HepG2 (cell line): ENCODE measurements around the gene PPM1M. TPM values are rescaled to one million over a fixed set of nuclear protein-coding genes. Genes with fewer than 3 reads are reported as not detected.
A peak's percentile ranks its signal among the peaks of the same experiment; 100 is the strongest.

Source experiments
- ATAC-seq: fragments of 200-7000 bp; cut with Tn5 transposase; 3 replicates; pipeline ENCODE4 v1.9.1; 2020; ENCODE audit warnings: mild to moderate bottlenecking, moderate library complexity
- BruUV-seq: library from RNA; stranded (reverse); fragments of 400-500 nt; replicated peaks from 2 replicates; lab custom pipeline; 2021; lab: Mats Ljungman, UMichigan
- CTCF ChIA-PET: fragments of 300-600 bp; formaldehyde crosslinking; extraction: SDS; loops from one replicate; lab custom pipeline; 2021; ENCODE audit warnings: low total read pairs, inconsistent platforms, low intra/inter-chr PET ratio; lab: Yijun Ruan, JAX
- POLR2A ChIA-PET: fragments of 350-600 bp; sonication (Branson Sonifier 250); formaldehyde crosslinking; loops from one replicate; lab custom pipeline; 2020; ENCODE audit warnings: antibody characterized with exemption, inconsistent platforms; lab: Yijun Ruan, JAX
- DNase-seq: peaks from one replicate; pipeline ENCODE4 v3.0.0-alpha.2; 2015; ENCODE audit warnings: low spot score
- FAIRE-seq: peaks from 3 replicates; lab custom pipeline; 2011; peaks lifted over from hg19 to GRCh38; lab: Jason Lieb, UNC
- H2AFZ ChIP-seq: one replicate; pipeline ENCODE4 v1.6.1; 2011; ENCODE audit warnings: low read length, inconsistent platforms
- H3K27ac ChIP-seq: fragments of 300-600 bp; 3 replicates; pipeline ENCODE4 v1.8.0; 2011; ENCODE audit warnings: mixed run types, mild to moderate bottlenecking, mixed read lengths, low read length, inconsistent platforms; ENCODE audit not compliant: insufficient read depth; ENCODE audit errors: extremely low read length
- H3K27me3 ChIP-seq, 2 experiments: fragments of 200-600 bp in 1 of 2; 2 replicates in 1 of 2; 3 replicates in 1 of 2; pipeline versions ENCODE4 v1.6.0 to v1.8.0; 2011; ENCODE audit warnings: low read length in 2 of 2, mild to moderate bottlenecking in 2 of 2, moderate library complexity in 2 of 2, inconsistent platforms in 1 of 2; ENCODE audit not compliant: insufficient read depth in 2 of 2, control insufficient read depth in 1 of 2
- H3K36me3 ChIP-seq, 2 experiments: fragments of 200-600 bp in 1 of 2; replicated peaks in 1 of 2; 2 replicates in 1 of 2; 3 replicates in 1 of 2; pipeline versions ENCODE4 v1.5.1 to v1.8.0; 2011; ENCODE audit warnings: low read length in 2 of 2, inconsistent platforms in 1 of 2; ENCODE audit not compliant: insufficient read depth in 2 of 2, control insufficient read depth in 1 of 2
- H3K4me1 ChIP-seq: 2 replicates; pipeline ENCODE4 v1.5.1; 2012; ENCODE audit warnings: low read length, inconsistent platforms; ENCODE audit not compliant: insufficient read depth
- H3K4me2 ChIP-seq: 2 replicates; pipeline ENCODE4 v1.6.0; 2011; ENCODE audit warnings: low read depth, low read length, inconsistent platforms
- H3K4me3 ChIP-seq, 3 experiments: fragments of 200-600 bp in 1 of 3; sonication (generic), shearing (Covaris generic) in 1 of 3; replicated peaks in 1 of 3; 2 replicates each; pipeline ENCODE4 v1.5.1; 2011 to 2016; ENCODE audit warnings: low read length in 3 of 3, inconsistent platforms in 2 of 3, low read depth in 2 of 3, mild to moderate bottlenecking in 2 of 3, control low read depth in 1 of 3, mixed read lengths in 1 of 3; ENCODE audit not compliant: insufficient read depth in 1 of 3
- H3K79me2 ChIP-seq: one replicate; pipeline ENCODE4 v1.6.1; 2011; ENCODE audit warnings: low read length, inconsistent platforms; ENCODE audit not compliant: insufficient read depth
- H3K9ac ChIP-seq: 2 replicates; pipeline ENCODE4 v1.6.0; 2011; ENCODE audit warnings: mild to moderate bottlenecking, low read depth, low read length, inconsistent platforms; ENCODE audit not compliant: insufficient read depth
- H3K9me3 ChIP-seq: 2 replicates; pipeline ENCODE4 v1.5.1; 2012; ENCODE audit warnings: mild to moderate bottlenecking, low read length
- H4K20me1 ChIP-seq: 2 replicates; pipeline ENCODE4 v1.6.0; 2011; ENCODE audit warnings: inconsistent platforms, mild to moderate bottlenecking, low read length, moderate library complexity; ENCODE audit not compliant: insufficient read depth
- AGO2 ChIP-seq: fragments of 200-400 bp; formaldehyde crosslinking; optimal IDR thresholded peaks from 2 replicates; pipeline ENCODE3; 2017; ENCODE audit warnings: mild to moderate bottlenecking, low read depth, low read length, moderate library complexity
- ATM ChIP-seq: fragments of 450-650 bp; IDR thresholded peaks from 2 replicates; pipeline ENCODE4 v1.7.1; 2017; ENCODE audit warnings: mild to moderate bottlenecking, borderline replicate concordance
- FOXO1 ChIP-seq: sonication (generic); formaldehyde crosslinking; IDR thresholded peaks from 2 replicates; pipeline ENCODE4 v1.4.0; 2020; ENCODE audit warnings: missing genetic modification reagents
- GFI1 ChIP-seq: sonication (generic); formaldehyde crosslinking; IDR thresholded peaks from 2 replicates; pipeline ENCODE4 v1.5.0; 2020; ENCODE audit warnings: missing genetic modification reagents, mild to moderate bottlenecking, borderline replicate concordance
- HNRNPL ChIP-seq: fragments of 200-400 bp; formaldehyde crosslinking; IDR thresholded peaks from 2 replicates; pipeline ENCODE4 v1.6.1; 2017; ENCODE audit warnings: mild to moderate bottlenecking, low read depth, low read length
- KDM5A ChIP-seq: fragments of 200-600 bp; sonication (generic); IDR thresholded peaks from 2 replicates; pipeline ENCODE4 v1.7.0; 2018; ENCODE audit warnings: antibody characterized with exemption, mild to moderate bottlenecking, low read length, borderline replicate concordance
- KLF9 ChIP-seq: IDR thresholded peaks from 2 replicates; pipeline ENCODE4 v1.6.1; 2016; ENCODE audit warnings: low read depth
- MLLT10 ChIP-seq: sonication (generic); formaldehyde crosslinking; IDR thresholded peaks from 2 replicates; pipeline ENCODE4 v1.4.0; 2020; ENCODE audit warnings: missing genetic modification reagents
- RBFOX2 ChIP-seq: fragments of 200-400 bp; formaldehyde crosslinking; IDR thresholded peaks from 2 replicates; pipeline ENCODE4 v1.6.1; 2017; ENCODE audit warnings: low read depth, mild to moderate bottlenecking, low read length
- SKI ChIP-seq: fragments of 450-650 bp; IDR thresholded peaks from one replicate; pipeline ENCODE4 v1.6.1; 2018; ENCODE audit warnings: mild to moderate bottlenecking; ENCODE audit not compliant: partially characterized antibody
- SOX5 ChIP-seq: IDR thresholded peaks from 2 replicates; pipeline ENCODE4 v1.6.1; 2016; ENCODE audit warnings: borderline replicate concordance
- ZBTB20 ChIP-seq: sonication (generic); formaldehyde crosslinking; IDR thresholded peaks from 2 replicates; pipeline ENCODE4 v1.8.1; 2023; ENCODE audit warnings: missing genetic modification reagents, low read depth, mild to moderate bottlenecking, borderline replicate concordance
- ZNF558 ChIP-seq: sonication (generic); formaldehyde crosslinking; IDR thresholded peaks from 2 replicates; pipeline ENCODE4 v1.9.0; 2022; ENCODE audit warnings: mild to moderate bottlenecking, missing genetic modification reagents, borderline replicate concordance
- WGBS: methylation state at CpG from one replicate; pipeline ENCODE4 v1.1.6; 2017; ENCODE audit warnings: low lambda C conversion rate; 5-methylcytosine and 5-hydroxymethylcytosine counted together
- in situ Hi-C: cut with HindIII; loops from 2 replicates; pipeline ENCODE4 v1.10.0; 2017; ENCODE audit warnings: low pct_unique_long_range_greater_than_20kb; ENCODE audit not compliant: extremely low pct_ligation_motif_present
- intact Hi-C: fragments of 100-400 bp; cut with micrococcal nuclease; formaldehyde crosslinking; loops from one replicate; pipeline ENCODE4 v1.10.0; 2022; ENCODE audit not compliant: unreplicated experiment
- polyA plus RNA-seq, 8 experiments: library from polyadenylated mRNA; depleted of rRNA in 3 of 8; stranded (reverse) in 7 of 8; unstranded in 1 of 8; fragments of >200 nt; fragmentation: Illumina TruSeq in 4 of 8; extraction: Trizol in 4 of 8; gene quantifications; 2 replicates each; pipeline versions ENCODE4 v1.2.1 to v1.2.3, GENCODE V29; 2011 to 2016; ENCODE audit warnings: low read depth in 4 of 8, missing spikeins in 1 of 8, mixed read lengths in 1 of 8; ENCODE audit not compliant: insufficient read depth in 1 of 8
- total RNA-seq, 5 experiments: library from RNA; depleted of rRNA; stranded (reverse); fragments of >200 nt; fragmentation: Illumina TruSeq; extraction: Trizol; gene quantifications; 2 replicates each; pipeline ENCODE4 v1.2.3, GENCODE V29; 2016; ENCODE audit warnings: low read depth in 1 of 5
- TF ChIP-seq, protein P1 (sequence below): sonication (generic); formaldehyde crosslinking; conservative IDR thresholded peaks from 2 replicates; pipeline ENCODE4 v1.8.1; 2023; ENCODE audit warnings: missing genetic modification reagents
- TF ChIP-seq, protein P2 (sequence below): conservative IDR thresholded peaks from 2 replicates; pipeline ENCODE4 v1.6.1; 2018; ENCODE audit warnings: missing genetic modification reagents

Gene PPM1M
- total and polyA plus RNA-seq, 2 of the 13 experiments (the other 11 are each of a cell fraction or from before 2014, with no cell fraction given) = 2.5 to 5.9 TPM

DNA sequence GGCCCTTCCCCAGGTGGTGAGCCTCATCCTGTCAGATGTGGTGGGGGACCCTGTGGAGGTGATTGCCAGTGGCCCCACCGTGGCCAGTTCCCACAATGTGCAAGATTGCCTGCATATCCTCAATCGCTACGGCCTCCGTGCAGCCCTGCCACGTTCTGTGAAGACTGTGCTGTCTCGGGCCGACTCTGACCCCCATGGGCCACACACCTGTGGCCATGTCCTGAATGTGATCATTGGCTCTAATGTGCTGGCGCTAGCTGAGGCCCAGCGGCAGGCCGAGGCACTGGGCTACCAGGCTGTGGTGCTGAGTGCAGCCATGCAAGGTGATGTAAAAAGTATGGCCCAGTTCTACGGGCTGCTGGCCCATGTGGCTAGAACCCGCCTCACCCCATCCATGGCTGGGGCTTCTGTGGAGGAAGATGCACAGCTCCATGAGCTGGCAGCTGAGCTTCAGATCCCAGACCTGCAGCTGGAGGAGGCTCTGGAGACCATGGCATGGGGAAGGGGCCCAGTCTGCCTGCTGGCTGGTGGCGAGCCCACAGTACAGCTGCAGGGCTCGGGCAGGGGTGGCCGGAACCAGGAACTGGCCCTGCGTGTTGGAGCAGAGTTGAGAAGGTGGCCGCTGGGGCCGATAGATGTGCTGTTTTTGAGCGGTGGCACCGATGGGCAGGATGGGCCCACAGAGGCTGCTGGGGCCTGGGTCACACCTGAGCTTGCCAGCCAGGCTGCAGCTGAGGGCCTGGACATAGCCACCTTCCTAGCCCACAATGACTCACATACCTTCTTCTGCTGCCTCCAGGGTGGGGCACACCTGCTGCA is 46.9 kb downstream of the PPM1M start:
- Histone ChIP-seq H3K9ac (peak overlapping the region; percentile 99; the same call in 1 of the 2 replicates), H3K36me3 (peaks cover 11 to 22% of the 10 kb centered on the region in 2 experiments; a peak in 4 of 5 replicates), H3K27ac (no peak overlapping the region), H4K20me1 (peaks cover 34% of the 10 kb centered on the region), H2AFZ (no peak overlapping the region), H3K9me3 (no peaks in the 10 kb centered on the region), H3K27me3 (no peaks in the 10 kb centered on the region; a peak in 1 of 5 replicates), H3K4me2 (peak overlapping the region; percentile 97), H3K4me1 (peaks cover 42% of the 10 kb centered on the region), H3K4me3 (0 out of 6 replicates have a peak overlapping the region, but pooled peaks of 1 of the 3 experiments have one; percentile 97), H3K79me2 (peaks cover 24% of the 10 kb centered on the region)
- WGBS = 92% methylated on average over 10 of the region's 20 CpGs
- ChIA-PET CTCF (interaction anchor here (1.7 to 3.8 kb wide), 2 partner anchors 47 to 92 kb away, joined by 5 to 49 read pairs; no protein-coding TSS in a partner anchor), POLR2A (interaction anchor here (1.0 to 2.4 kb wide), 4 partner anchors 15 to 54 kb away, joined by 3 to 5 read pairs (median 4); partner anchors contain the start of gene TWF2)
- in situ Hi-C loops (loop anchor here (5.0 kb wide), 2 partner anchors 55 to 95 kb away; no protein-coding TSS in a partner anchor), intact Hi-C loops (loop anchor here (5.0 kb wide), 1 partner anchor 95 kb away; no protein-coding TSS in a partner anchor)
- FAIRE-seq (no peak), DNase-seq (no peak), ATAC-seq (no peak)
- BruUV-seq = no TSS peak
- no peak for TF ChIP-seq SKI
- TF ChIP-seq ATM = no peak
- TF ChIP-seq AGO2 = peak; percentile 83
- TF ChIP-seq, protein P1, sequence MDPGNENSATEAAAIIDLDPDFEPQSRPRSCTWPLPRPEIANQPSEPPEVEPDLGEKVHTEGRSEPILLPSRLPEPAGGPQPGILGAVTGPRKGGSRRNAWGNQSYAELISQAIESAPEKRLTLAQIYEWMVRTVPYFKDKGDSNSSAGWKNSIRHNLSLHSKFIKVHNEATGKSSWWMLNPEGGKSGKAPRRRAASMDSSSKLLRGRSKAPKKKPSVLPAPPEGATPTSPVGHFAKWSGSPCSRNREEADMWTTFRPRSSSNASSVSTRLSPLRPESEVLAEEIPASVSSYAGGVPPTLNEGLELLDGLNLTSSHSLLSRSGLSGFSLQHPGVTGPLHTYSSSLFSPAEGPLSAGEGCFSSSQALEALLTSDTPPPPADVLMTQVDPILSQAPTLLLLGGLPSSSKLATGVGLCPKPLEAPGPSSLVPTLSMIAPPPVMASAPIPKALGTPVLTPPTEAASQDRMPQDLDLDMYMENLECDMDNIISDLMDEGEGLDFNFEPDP = no peak
- peak; percentile 70 for TF ChIP-seq RBFOX2
- TF ChIP-seq GFI1 (CRISPR knock-in tag) = no peak
- no peak for TF ChIP-seq KDM5A
- TF ChIP-seq ZNF558 (CRISPR knock-in tag) = no peak
- no peak for TF ChIP-seq SOX5
- TF ChIP-seq FOXO1 (CRISPR knock-in tag) = no peak
- 0 out of 2 replicates have a peak, but pooled peaks have one; percentile 31 for TF ChIP-seq HNRNPL
- no peak for TF ChIP-seq MLLT10
- TF ChIP-seq, protein P2, sequence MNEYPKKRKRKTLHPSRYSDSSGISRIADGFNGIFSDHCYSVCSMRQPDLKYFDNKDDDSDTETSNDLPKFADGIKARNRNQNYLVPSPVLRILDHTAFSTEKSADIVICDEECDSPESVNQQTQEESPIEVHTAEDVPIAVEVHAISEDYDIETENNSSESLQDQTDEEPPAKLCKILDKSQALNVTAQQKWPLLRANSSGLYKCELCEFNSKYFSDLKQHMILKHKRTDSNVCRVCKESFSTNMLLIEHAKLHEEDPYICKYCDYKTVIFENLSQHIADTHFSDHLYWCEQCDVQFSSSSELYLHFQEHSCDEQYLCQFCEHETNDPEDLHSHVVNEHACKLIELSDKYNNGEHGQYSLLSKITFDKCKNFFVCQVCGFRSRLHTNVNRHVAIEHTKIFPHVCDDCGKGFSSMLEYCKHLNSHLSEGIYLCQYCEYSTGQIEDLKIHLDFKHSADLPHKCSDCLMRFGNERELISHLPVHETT (CRISPR knock-in tag) = no peak
- no peak for TF ChIP-seq ZBTB20 (CRISPR knock-in tag)
- no peak for TF ChIP-seq KLF9 (CRISPR knock-in tag)
